ENCODE measurements around the gene SOS1. TPM values are rescaled to one million over a fixed set of nuclear protein-coding genes. Genes with fewer than 3 reads are reported as not detected.
A peak's percentile ranks its signal among the peaks of the same experiment; 100 is the strongest.
"Not testable (repeated sequence)": the region's sequence is repeated elsewhere in the genome, so short reads cannot be mapped to it uniquely, and the experiment has no call there.

SOS1 gene
- total and polyA plus RNA-seq, 9 donors: 14.4 to 70.1 (median 41.8) TPM

DNA sequence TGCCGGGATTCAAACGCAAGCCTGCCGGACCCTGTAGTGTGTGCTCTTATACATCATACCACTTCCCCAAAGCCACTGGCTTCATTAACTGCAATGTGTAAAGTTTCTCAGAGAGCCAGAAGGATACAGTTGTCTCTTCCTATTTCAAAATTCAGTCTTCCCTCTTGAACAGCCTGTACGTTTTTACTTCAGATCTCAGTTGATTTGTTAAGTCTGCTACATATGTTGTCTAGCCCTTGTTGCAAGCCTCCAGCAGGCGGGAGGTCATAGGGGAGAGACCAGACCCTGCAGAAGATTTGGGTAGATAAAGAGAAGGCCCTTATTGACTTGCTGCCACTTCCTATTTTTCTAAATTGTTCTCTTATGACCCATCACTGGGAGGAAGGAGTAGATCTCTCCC, 174.9 kb downstream of the SOS1 start:
- peaks cover 2% of the 10 kb centered on the region for H3K4me1 ChIP-seq (ENCODE audit: insufficient read depth)
- no peaks in the 10 kb centered on the region for H3K9me3 ChIP-seq
- 28 to 54% (median 32%) methylated on average over 5 of the region's 5 CpGs for WGBS, 3 donors
- H3K27me3 ChIP-seq: no peaks in the 10 kb centered on the region
- no peak for DNase-seq
- TF ChIP-seq POLR2A (IDR thresholded peaks at IDR 0.05): no peak
- TF ChIP-seq, protein P1, sequence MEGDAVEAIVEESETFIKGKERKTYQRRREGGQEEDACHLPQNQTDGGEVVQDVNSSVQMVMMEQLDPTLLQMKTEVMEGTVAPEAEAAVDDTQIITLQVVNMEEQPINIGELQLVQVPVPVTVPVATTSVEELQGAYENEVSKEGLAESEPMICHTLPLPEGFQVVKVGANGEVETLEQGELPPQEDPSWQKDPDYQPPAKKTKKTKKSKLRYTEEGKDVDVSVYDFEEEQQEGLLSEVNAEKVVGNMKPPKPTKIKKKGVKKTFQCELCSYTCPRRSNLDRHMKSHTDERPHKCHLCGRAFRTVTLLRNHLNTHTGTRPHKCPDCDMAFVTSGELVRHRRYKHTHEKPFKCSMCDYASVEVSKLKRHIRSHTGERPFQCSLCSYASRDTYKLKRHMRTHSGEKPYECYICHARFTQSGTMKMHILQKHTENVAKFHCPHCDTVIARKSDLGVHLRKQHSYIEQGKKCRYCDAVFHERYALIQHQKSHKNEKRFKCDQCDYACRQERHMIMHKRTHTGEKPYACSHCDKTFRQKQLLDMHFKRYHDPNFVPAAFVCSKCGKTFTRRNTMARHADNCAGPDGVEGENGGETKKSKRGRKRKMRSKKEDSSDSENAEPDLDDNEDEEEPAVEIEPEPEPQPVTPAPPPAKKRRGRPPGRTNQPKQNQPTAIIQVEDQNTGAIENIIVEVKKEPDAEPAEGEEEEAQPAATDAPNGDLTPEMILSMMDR (IDR thresholded peaks at IDR 0.05): no peak
- no peak for TF ChIP-seq EP300 (IDR thresholded peaks at IDR 0.05)
- H3K4me3 ChIP-seq: no peak overlapping the region
- peak overlapping the region; percentile 46 to 69 for H3K27ac ChIP-seq
- H3K36me3 ChIP-seq: no peaks in the 10 kb centered on the region
- intact Hi-C loops (cut with DNase I): no loop called here

DNA sequence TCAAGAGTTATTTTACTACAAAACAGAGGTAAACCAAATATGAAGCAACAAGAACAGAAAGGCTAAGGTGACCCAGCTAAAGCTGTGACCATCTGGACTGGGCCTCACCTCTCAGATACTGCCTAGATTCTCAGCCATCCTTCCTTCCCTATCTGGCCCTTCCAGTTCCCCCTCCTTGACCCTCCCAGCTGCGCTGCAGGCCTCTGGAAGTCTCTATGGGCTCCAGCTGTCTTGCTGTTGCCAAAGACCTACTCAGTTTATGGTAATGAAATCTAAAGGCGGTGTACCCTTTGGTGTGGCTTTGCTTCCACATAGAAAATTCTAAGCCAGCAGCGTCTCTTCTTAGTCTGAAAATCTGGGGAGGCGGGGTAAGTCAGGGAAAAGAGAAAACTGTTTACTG, 175.5 kb downstream of the SOS1 start:
- intact Hi-C loops (cut with DNase I): no loop called here
- no peaks in the 10 kb centered on the region for H3K27me3 ChIP-seq
- peak overlapping the region; percentile 46 to 69 for H3K27ac ChIP-seq
- H3K9me3 ChIP-seq: no peaks in the 10 kb centered on the region
- H3K4me3 ChIP-seq: no peak overlapping the region
- WGBS, 3 donors: 12 to 36% (median 20%) methylated on average over 4 of the region's 4 CpGs
- peak in 3 of 5 donors; percentile 39 to 54 (median 47) for DNase-seq
- peaks cover 2% of the 10 kb centered on the region for H3K4me1 ChIP-seq (ENCODE audit: insufficient read depth)
- TF ChIP-seq POLR2A (IDR thresholded peaks at IDR 0.05) (no peak), EP300 (IDR thresholded peaks at IDR 0.05) (no peak)
- TF ChIP-seq, protein P1 (IDR thresholded peaks at IDR 0.05): no peak
- no peaks in the 10 kb centered on the region for H3K36me3 ChIP-seq

GRCh38 chr2:38943784-38944183, 177.1 kb downstream of the SOS1 start:
- no peak overlapping the region for H3K4me3 ChIP-seq
- no peak overlapping the region for H3K27ac ChIP-seq
- intact Hi-C loops (cut with DNase I): no loop called here
- H3K9me3 ChIP-seq: no peaks in the 10 kb centered on the region
- peaks cover 2% of the 10 kb centered on the region for H3K4me1 ChIP-seq (ENCODE audit: insufficient read depth)
- H3K27me3 ChIP-seq: no peaks in the 10 kb centered on the region
- TF ChIP-seq EP300 (IDR thresholded peaks at IDR 0.05) (no peak), POLR2A (IDR thresholded peaks at IDR 0.05) (no peak)
- TF ChIP-seq, protein P1 (IDR thresholded peaks at IDR 0.05): no peak
- DNase-seq: no peak
- no peaks in the 10 kb centered on the region for H3K36me3 ChIP-seq

- no peaks in the 10 kb centered on the region for H3K36me3 ChIP-seq
- no peak overlapping the region for H3K4me3 ChIP-seq
- WGBS, 3 donors: 81 to 92% (median 86%) methylated on average over 1 of the region's 1 CpG
- H3K27ac ChIP-seq: no peak overlapping the region
- no peak for DNase-seq
- TF ChIP-seq POLR2A (IDR thresholded peaks at IDR 0.05) (no peak), EP300 (IDR thresholded peaks at IDR 0.05) (no peak)
- TF ChIP-seq, protein P1 (IDR thresholded peaks at IDR 0.05): no peak
- intact Hi-C loops (cut with DNase I): no loop called here
- no peaks in the 10 kb centered on the region for H3K27me3 ChIP-seq
- no peaks in the 10 kb centered on the region for H3K9me3 ChIP-seq
- no peaks in the 10 kb centered on the region for H3K4me1 ChIP-seq (ENCODE audit: insufficient read depth)
These were observed 180.1 kb downstream of the SOS1 start for GRCh38 chr2:38940746-38941145.

GRCh38 chr2:38937548-38937947, 183.3 kb downstream of the SOS1 start:
- WGBS, 3 donors: 72 to 86% (median 76%) methylated on average over 3 of the region's 3 CpGs
- H3K27me3 ChIP-seq: no peaks in the 10 kb centered on the region
- TF ChIP-seq POLR2A (IDR thresholded peaks at IDR 0.05) (no peak), EP300 (IDR thresholded peaks at IDR 0.05) (no peak)
- TF ChIP-seq, protein P1 (IDR thresholded peaks at IDR 0.05): no peak
- H3K9me3 ChIP-seq: no peaks in the 10 kb centered on the region
- H3K36me3 ChIP-seq: no peaks in the 10 kb centered on the region
- intact Hi-C loops (cut with DNase I): no loop called here
- no peaks in the 10 kb centered on the region for H3K4me1 ChIP-seq (ENCODE audit: insufficient read depth)
- no peak for DNase-seq
- H3K27ac ChIP-seq: no peak overlapping the region
- H3K4me3 ChIP-seq: no peak overlapping the region

GRCh38 chr2:38936516-38936915, 184.3 kb downstream of the SOS1 start:
- DNase-seq; H3K4me1 ChIP-seq (ENCODE audit: insufficient read depth); H3K9me3 ChIP-seq; intact Hi-C loops (cut with DNase I); H3K4me3 ChIP-seq; H3K27ac ChIP-seq; H3K36me3 ChIP-seq; H3K27me3 ChIP-seq: not testable (repeated sequence)
- 92 to 93% (median 93%) methylated on average over 6 of the region's 6 CpGs for WGBS, 3 donors

All from ovary (tissue), 9 donors.